Measurements from ENCODE around the gene AUTS2. TPM values are rescaled to one million over a fixed set of nuclear protein-coding genes. Genes with fewer than 3 reads are reported as not detected.

The AUTS2 gene
- total and polyA plus RNA-seq, 2 donors (not counting 1 experiment from before 2014, with no cell fraction given) = 0.60 to 9.1 TPM

DNA sequence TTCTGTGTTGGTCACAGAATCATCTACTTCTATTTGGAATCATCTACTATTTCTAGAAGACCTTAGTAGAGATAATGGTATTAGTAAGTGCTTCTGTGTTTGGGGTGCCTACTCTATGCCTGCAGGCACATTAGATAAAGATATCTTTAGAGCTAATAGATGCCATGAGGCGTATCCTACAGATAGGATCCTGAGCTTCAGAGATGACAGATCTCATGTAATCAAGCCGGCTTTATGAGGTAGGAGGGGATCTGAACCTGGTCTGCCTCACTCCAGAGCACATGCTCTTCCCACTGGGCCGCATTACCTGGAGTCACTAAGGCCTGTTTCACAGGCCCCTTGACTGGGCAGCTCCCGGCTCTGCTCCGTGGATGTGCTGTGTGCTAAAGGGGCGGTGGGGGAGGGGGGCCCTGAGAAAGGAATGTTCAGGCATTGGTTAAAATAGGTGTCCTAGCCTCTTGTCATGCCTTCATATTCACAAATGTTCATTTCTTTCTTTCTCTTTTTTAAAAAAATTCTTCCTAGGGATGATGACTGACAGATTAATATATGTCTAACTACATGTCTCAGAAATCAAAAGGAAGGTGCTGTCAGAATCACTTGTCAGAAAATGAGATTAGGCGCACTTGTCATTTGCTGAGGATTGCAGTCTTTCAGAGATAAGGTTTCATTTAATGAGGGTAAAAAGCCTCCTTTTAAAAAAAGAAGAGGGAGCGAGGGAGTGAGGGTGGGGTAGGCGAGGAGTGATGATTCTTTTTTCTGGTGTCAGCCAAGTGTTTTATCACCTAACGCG lies 1075.7 kb downstream of the AUTS2 start:
- DNase-seq (ENCODE audit: low read depth in 2 of 2) = no peak
- Histone ChIP-seq H3K4me1 (ENCODE audit: control insufficient read depth, extremely low read depth, insufficient read depth, low read length) (no peaks in the 10 kb centered on the region), H3K27ac (ENCODE audit: insufficient read depth, low read length) (no peak overlapping the region), H2AFZ (ENCODE audit: low read length) (no peak overlapping the region), H3K79me2 (ENCODE audit: control insufficient read depth, insufficient read depth, low read length) (no peaks in the 10 kb centered on the region), H3K4me2 (ENCODE audit: extremely low read depth, insufficient read depth, low read length) (no peak overlapping the region), H3K4me3 (replicated peaks in 1 of 4; ENCODE audit: control extremely low read depth in 1 of 4, insufficient read depth in 1 of 4, low read depth in 3 of 4, low read length in 4 of 4) (no peak overlapping the region), H3K9ac (ENCODE audit: insufficient read depth, low read length) (no peak overlapping the region), H3K9me3 (ENCODE audit: control insufficient read depth, insufficient read depth, low read depth, low read length) (no peaks in the 10 kb centered on the region), H3K27me3 (ENCODE audit: control insufficient read depth, insufficient read depth, low read length) (no peaks in the 10 kb centered on the region), H4K20me1 (ENCODE audit: control insufficient read depth, extremely low read depth, insufficient read depth, low read length) (no peaks in the 10 kb centered on the region), H3K36me3 (ENCODE audit: control insufficient read depth, insufficient read depth, low read length) (no peaks in the 10 kb centered on the region)
- no peak for TF ChIP-seq EZH2 (IDR thresholded peaks at IDR 0.05; ENCODE audit: low read length, missing control alignments)
- TF ChIP-seq, protein P1, sequence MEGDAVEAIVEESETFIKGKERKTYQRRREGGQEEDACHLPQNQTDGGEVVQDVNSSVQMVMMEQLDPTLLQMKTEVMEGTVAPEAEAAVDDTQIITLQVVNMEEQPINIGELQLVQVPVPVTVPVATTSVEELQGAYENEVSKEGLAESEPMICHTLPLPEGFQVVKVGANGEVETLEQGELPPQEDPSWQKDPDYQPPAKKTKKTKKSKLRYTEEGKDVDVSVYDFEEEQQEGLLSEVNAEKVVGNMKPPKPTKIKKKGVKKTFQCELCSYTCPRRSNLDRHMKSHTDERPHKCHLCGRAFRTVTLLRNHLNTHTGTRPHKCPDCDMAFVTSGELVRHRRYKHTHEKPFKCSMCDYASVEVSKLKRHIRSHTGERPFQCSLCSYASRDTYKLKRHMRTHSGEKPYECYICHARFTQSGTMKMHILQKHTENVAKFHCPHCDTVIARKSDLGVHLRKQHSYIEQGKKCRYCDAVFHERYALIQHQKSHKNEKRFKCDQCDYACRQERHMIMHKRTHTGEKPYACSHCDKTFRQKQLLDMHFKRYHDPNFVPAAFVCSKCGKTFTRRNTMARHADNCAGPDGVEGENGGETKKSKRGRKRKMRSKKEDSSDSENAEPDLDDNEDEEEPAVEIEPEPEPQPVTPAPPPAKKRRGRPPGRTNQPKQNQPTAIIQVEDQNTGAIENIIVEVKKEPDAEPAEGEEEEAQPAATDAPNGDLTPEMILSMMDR (conservative IDR thresholded peaks at IDR 0.05 in 1 of 2, IDR thresholded peaks at IDR 0.05 in 1 of 2; ENCODE audit: low read depth in 1 of 2, low read length in 2 of 2) = no peak

DNA sequence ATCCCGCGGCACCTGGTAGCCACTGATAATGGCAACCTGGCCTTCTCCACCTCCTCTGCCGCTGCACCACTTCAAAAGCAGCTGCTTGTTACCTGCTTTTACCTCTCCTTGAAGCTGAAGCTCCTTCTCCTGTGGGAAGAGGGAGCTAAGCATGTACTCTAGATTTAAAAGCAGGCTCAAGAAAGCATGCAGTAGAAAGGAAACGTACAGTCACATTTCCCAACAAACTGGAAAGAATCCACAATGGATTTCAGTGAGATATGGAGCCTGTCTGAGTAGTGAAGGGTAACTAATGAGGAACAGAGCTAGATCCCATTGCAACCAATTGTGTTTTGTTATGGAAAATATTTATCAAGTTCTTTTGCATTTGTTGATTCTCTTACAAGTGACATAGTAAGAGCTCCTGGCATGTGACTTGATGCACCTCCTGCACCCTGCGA lies 1076.3 kb downstream of the AUTS2 start:
- TF ChIP-seq EZH2 (IDR thresholded peaks at IDR 0.05; ENCODE audit: low read length, missing control alignments) = no peak
- no peaks in the 10 kb centered on the region for H3K79me2 ChIP-seq (ENCODE audit: control insufficient read depth, insufficient read depth, low read length)
- no peaks in the 10 kb centered on the region for H3K4me1 ChIP-seq (ENCODE audit: control insufficient read depth, extremely low read depth, insufficient read depth, low read length)
- no peaks in the 10 kb centered on the region for H4K20me1 ChIP-seq (ENCODE audit: control insufficient read depth, extremely low read depth, insufficient read depth, low read length)
- H3K9ac ChIP-seq (ENCODE audit: insufficient read depth, low read length) = no peak overlapping the region
- H3K9me3 ChIP-seq (ENCODE audit: control insufficient read depth, insufficient read depth, low read depth, low read length) = no peaks in the 10 kb centered on the region
- no peak overlapping the region for H3K4me3 ChIP-seq (replicated peaks in 1 of 4; ENCODE audit: control extremely low read depth in 1 of 4, insufficient read depth in 1 of 4, low read depth in 3 of 4, low read length in 4 of 4)
- H2AFZ ChIP-seq (ENCODE audit: low read length) = no peak overlapping the region
- DNase-seq (ENCODE audit: low read depth in 2 of 2) = peak in 1 of 2 donors; percentile 57
- no peak overlapping the region for H3K27ac ChIP-seq (ENCODE audit: insufficient read depth, low read length)
- no peak overlapping the region for H3K4me2 ChIP-seq (ENCODE audit: extremely low read depth, insufficient read depth, low read length)
- no peaks in the 10 kb centered on the region for H3K36me3 ChIP-seq (ENCODE audit: control insufficient read depth, insufficient read depth, low read length)
- H3K27me3 ChIP-seq (ENCODE audit: control insufficient read depth, insufficient read depth, low read length) = no peaks in the 10 kb centered on the region

DNA sequence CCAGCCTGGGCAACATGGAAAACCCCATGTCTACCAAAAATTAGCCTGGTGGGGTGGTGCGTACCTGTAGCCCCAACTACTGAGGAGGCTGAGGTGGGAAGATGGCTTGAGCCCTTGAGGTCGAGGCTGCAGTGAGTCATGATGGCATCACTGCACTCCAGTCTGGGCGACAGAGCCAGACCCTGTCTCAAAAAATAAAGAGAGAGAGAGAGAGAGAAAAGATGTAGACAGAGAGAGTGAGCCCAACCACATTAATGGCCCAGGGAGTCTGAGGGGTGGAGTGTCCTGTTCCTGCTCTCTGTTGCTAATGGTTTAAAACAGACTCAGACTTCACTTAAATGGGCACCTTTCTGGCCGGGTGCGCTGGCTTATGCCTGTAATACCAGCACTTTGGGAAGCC lies 1078.0 kb downstream of the AUTS2 start:
- H3K27ac ChIP-seq (ENCODE audit: insufficient read depth, low read length) = no peak overlapping the region
- no peaks in the 10 kb centered on the region for H3K36me3 ChIP-seq (ENCODE audit: control insufficient read depth, insufficient read depth, low read length)
- H3K4me1 ChIP-seq (ENCODE audit: control insufficient read depth, extremely low read depth, insufficient read depth, low read length) = no peaks in the 10 kb centered on the region
- no peak overlapping the region for H3K4me2 ChIP-seq (ENCODE audit: extremely low read depth, insufficient read depth, low read length)
- H3K9me3 ChIP-seq (ENCODE audit: control insufficient read depth, insufficient read depth, low read depth, low read length) = no peaks in the 10 kb centered on the region
- H3K27me3 ChIP-seq (ENCODE audit: control insufficient read depth, insufficient read depth, low read length) = no peaks in the 10 kb centered on the region
- H3K4me3 ChIP-seq (replicated peaks in 1 of 4; ENCODE audit: control extremely low read depth in 1 of 4, insufficient read depth in 1 of 4, low read depth in 3 of 4, low read length in 4 of 4) = no peak overlapping the region
- no peak for TF ChIP-seq EZH2 (IDR thresholded peaks at IDR 0.05; ENCODE audit: low read length, missing control alignments)
- TF ChIP-seq, protein P1 (conservative IDR thresholded peaks at IDR 0.05 in 1 of 2, IDR thresholded peaks at IDR 0.05 in 1 of 2; ENCODE audit: low read depth in 1 of 2, low read length in 2 of 2) = no peak
- H4K20me1 ChIP-seq (ENCODE audit: control insufficient read depth, extremely low read depth, insufficient read depth, low read length) = no peaks in the 10 kb centered on the region
- peak in 1 of 2 donors; percentile 32 for DNase-seq (ENCODE audit: low read depth in 2 of 2)
- H3K9ac ChIP-seq (ENCODE audit: insufficient read depth, low read length) = no peak overlapping the region
- H2AFZ ChIP-seq (ENCODE audit: low read length) = no peak overlapping the region
- H3K79me2 ChIP-seq (ENCODE audit: control insufficient read depth, insufficient read depth, low read length) = no peaks in the 10 kb centered on the region
